Measurements from ENCODE around the gene CUX1.

GRCh38 chr7:101972627-101973026, 155.2 kb downstream of the CUX1 start:
- TF ChIP-seq CTCF (IDR thresholded peaks at IDR 0.05) (no peak), EZH2 (IDR thresholded peaks at IDR 0.05; ENCODE audit: borderline replicate concordance, insufficient read depth, low read depth, low read length, poor library complexity, severe bottlenecking) (no peak)
